ENCODE data around the gene FSTL4.

The FSTL4 gene

DNA sequence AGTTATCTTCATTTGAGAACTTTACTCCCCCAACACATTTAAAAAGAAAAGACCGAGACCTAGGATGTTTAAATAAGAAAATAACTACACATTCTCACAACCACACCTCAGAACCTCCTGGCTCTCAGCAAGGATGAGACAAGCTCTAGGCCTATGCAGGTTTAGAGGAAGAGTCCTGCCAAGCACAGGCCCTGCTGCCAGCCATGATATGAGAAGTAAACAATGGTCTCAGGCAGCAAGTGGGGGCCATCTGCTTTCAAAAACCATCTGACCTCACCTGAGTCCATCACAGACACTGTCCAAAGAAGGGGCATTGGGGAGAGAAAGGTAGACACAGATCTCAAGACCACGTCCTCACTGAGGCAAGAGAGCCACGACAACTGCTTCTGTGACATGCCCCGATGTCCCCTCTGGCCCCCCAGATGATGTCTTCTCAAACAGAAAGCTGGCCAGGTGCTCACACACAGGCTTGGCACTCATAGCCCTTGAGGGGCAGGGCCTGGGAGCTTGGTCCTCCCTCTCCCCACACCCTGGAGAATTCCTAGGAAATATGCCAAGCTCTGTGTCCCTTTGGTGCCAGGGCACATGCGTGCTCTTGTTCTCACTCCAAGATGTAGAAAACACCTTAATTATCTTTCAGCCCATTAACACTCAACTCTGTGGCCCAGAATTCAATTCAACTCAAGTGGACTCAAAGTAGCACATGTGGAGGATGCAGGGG, 150.4 kb downstream of the FSTL4 start:
- H3K4me2 ChIP-seq (ENCODE audit: insufficient read depth, low read length), result no peak overlapping the region
- no peak overlapping the region for H3K9ac ChIP-seq (ENCODE audit: low read depth, low read length)
- no peak overlapping the region; the same call in 1 of the 2 replicates for H2AFZ ChIP-seq (ENCODE audit: low read depth, low read length)
- H3K27ac ChIP-seq (ENCODE audit: low read length), result no peak overlapping the region
- no peak for TF ChIP-seq EZH2 (IDR thresholded peaks at IDR 0.05; ENCODE audit: borderline replicate concordance, low read depth, low read length, severe bottlenecking)
- TF ChIP-seq, protein P1, sequence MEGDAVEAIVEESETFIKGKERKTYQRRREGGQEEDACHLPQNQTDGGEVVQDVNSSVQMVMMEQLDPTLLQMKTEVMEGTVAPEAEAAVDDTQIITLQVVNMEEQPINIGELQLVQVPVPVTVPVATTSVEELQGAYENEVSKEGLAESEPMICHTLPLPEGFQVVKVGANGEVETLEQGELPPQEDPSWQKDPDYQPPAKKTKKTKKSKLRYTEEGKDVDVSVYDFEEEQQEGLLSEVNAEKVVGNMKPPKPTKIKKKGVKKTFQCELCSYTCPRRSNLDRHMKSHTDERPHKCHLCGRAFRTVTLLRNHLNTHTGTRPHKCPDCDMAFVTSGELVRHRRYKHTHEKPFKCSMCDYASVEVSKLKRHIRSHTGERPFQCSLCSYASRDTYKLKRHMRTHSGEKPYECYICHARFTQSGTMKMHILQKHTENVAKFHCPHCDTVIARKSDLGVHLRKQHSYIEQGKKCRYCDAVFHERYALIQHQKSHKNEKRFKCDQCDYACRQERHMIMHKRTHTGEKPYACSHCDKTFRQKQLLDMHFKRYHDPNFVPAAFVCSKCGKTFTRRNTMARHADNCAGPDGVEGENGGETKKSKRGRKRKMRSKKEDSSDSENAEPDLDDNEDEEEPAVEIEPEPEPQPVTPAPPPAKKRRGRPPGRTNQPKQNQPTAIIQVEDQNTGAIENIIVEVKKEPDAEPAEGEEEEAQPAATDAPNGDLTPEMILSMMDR (IDR thresholded peaks at IDR 0.05; ENCODE audit: borderline replicate concordance, extremely low read depth, low read length, poor library complexity, severe bottlenecking), result no peak
- no peaks in the 10 kb centered on the region for H3K27me3 ChIP-seq (ENCODE audit: insufficient read depth, low read length, poor library complexity)
- peaks cover 3% of the 10 kb centered on the region; the same call in 1 of the 2 replicates for H4K20me1 ChIP-seq (ENCODE audit: insufficient read depth, low read length)
- ATAC-seq (ENCODE audit: insufficient read depth, low read depth) (no peak), DNase-seq (no peak)
- peaks cover 19% of the 10 kb centered on the region for H3K4me1 ChIP-seq (ENCODE audit: insufficient read depth, low read length)
- H3K4me3 ChIP-seq (ENCODE audit: low read depth in 1 of 2, low read length in 2 of 2), result no peak overlapping the region
- H3K36me3 ChIP-seq (ENCODE audit: insufficient read depth, low read length), result no peaks in the 10 kb centered on the region
- H3K79me2 ChIP-seq (ENCODE audit: insufficient read depth, low read length), result no peaks in the 10 kb centered on the region
- no peaks in the 10 kb centered on the region for H3K9me3 ChIP-seq (ENCODE audit: insufficient read depth, low read length, severe bottlenecking)

DNA sequence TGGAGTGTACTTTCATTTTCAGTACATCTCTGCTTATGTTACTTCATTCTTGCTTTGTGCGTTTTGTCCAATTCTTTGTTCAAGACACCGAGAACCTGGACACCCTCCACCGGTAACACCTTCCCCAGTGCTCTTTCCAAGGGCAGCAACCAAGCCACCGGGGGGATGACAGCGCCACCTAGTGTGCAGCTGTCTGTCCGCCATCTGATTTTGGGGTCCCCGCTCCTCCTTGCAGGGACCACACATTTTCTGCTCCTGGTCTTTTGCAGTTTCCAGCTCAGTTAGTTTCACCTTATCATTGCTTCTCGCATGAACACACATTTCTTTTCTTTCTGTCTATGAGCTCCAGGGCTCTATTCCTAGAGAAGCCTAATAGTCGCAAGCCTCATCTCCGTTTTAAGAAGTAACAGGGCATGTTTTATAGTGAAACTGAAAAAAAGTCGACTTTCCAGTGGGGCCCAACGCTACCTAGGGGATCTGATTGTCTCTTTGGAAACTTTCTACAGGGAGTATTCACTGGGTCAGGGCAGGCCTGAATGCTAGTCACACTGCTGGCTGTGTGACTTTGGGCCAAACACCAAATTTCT, 152.1 kb downstream of the FSTL4 start:
- DNase-seq (peak; percentile 48), ATAC-seq (ENCODE audit: insufficient read depth, low read depth) (peak; percentile 72)
- TF ChIP-seq, protein P1 (IDR thresholded peaks at IDR 0.05; ENCODE audit: borderline replicate concordance, extremely low read depth, low read length, poor library complexity, severe bottlenecking), result peak; percentile 81
- TF ChIP-seq EZH2 (IDR thresholded peaks at IDR 0.05; ENCODE audit: borderline replicate concordance, low read depth, low read length, severe bottlenecking), result no peak
- Histone ChIP-seq H3K27ac (ENCODE audit: low read length) (no peak overlapping the region), H3K4me3 (ENCODE audit: low read depth in 1 of 2, low read length in 2 of 2) (no peak overlapping the region), H3K27me3 (ENCODE audit: insufficient read depth, low read length, poor library complexity) (peaks cover 4% of the 10 kb centered on the region), H3K4me2 (ENCODE audit: insufficient read depth, low read length) (no peak overlapping the region), H3K9ac (ENCODE audit: low read depth, low read length) (no peak overlapping the region), H4K20me1 (ENCODE audit: insufficient read depth, low read length) (peaks cover 3% of the 10 kb centered on the region; the same call in 1 of the 2 replicates), H3K9me3 (ENCODE audit: insufficient read depth, low read length, severe bottlenecking) (no peaks in the 10 kb centered on the region), H3K79me2 (ENCODE audit: insufficient read depth, low read length) (no peaks in the 10 kb centered on the region), H3K4me1 (ENCODE audit: insufficient read depth, low read length) (peaks cover 4% of the 10 kb centered on the region), H2AFZ (ENCODE audit: low read depth, low read length) (no peak overlapping the region), H3K36me3 (ENCODE audit: insufficient read depth, low read length) (no peaks in the 10 kb centered on the region)

DNA sequence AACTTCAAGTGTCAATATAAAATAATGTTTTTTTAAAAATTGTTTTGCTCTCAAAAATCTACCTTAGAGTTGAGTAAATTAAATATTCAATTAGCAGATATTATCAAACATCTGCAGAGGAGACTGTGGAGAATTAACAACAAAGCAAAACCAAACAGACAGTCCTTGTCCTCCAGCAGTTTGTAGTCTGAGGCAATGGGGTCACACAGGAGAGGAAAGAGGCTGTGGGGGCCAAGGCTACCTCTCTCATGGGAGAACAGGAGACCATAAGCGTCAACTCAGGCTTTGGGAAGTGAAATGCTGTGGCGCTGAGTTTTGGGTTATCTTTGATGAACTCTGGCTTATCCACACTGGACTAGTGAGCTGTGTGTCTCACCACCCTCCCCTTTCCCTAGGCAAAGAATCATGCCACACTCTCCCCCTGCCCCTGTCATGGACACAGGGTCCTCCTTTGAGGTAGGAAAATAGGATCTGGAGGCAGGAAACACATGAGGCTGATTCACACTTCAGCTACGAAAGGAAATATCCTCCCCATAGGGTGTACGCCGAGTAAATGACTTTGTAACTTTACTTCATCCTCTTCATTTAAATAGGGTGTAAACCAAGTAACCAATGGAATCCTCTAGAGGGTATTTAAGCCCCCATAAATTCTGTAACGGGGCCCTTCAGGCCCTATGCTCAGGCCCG, 152.7 kb downstream of the FSTL4 start:
- H3K36me3 ChIP-seq (ENCODE audit: insufficient read depth, low read length), result no peaks in the 10 kb centered on the region

More for the DNA sequence above, 152.7 kb downstream of the FSTL4 start:
- Histone ChIP-seq H4K20me1 (ENCODE audit: insufficient read depth, low read length) (peaks cover 3% of the 10 kb centered on the region; the same call in 1 of the 2 replicates), H3K27me3 (ENCODE audit: insufficient read depth, low read length, poor library complexity) (peaks cover 4% of the 10 kb centered on the region), H3K4me2 (ENCODE audit: insufficient read depth, low read length) (no peak overlapping the region), H3K9ac (ENCODE audit: low read depth, low read length) (no peak overlapping the region), H3K27ac (ENCODE audit: low read length) (no peak overlapping the region), H3K9me3 (ENCODE audit: insufficient read depth, low read length, severe bottlenecking) (no peaks in the 10 kb centered on the region), H3K4me1 (ENCODE audit: insufficient read depth, low read length) (no peaks in the 10 kb centered on the region; the same call in 1 of the 2 replicates), H2AFZ (ENCODE audit: low read depth, low read length) (no peak overlapping the region), H3K79me2 (ENCODE audit: insufficient read depth, low read length) (no peaks in the 10 kb centered on the region), H3K4me3 (ENCODE audit: low read depth in 1 of 2, low read length in 2 of 2) (no peak overlapping the region)
- ATAC-seq (ENCODE audit: insufficient read depth, low read depth), result no peak
- DNase-seq, result no peak
- TF ChIP-seq, protein P1 (IDR thresholded peaks at IDR 0.05; ENCODE audit: borderline replicate concordance, extremely low read depth, low read length, poor library complexity, severe bottlenecking), result no peak
- TF ChIP-seq EZH2 (IDR thresholded peaks at IDR 0.05; ENCODE audit: borderline replicate concordance, low read depth, low read length, severe bottlenecking), result no peak
